ENCODE results near the gene BTBD2.

BTBD2 gene

DNA sequence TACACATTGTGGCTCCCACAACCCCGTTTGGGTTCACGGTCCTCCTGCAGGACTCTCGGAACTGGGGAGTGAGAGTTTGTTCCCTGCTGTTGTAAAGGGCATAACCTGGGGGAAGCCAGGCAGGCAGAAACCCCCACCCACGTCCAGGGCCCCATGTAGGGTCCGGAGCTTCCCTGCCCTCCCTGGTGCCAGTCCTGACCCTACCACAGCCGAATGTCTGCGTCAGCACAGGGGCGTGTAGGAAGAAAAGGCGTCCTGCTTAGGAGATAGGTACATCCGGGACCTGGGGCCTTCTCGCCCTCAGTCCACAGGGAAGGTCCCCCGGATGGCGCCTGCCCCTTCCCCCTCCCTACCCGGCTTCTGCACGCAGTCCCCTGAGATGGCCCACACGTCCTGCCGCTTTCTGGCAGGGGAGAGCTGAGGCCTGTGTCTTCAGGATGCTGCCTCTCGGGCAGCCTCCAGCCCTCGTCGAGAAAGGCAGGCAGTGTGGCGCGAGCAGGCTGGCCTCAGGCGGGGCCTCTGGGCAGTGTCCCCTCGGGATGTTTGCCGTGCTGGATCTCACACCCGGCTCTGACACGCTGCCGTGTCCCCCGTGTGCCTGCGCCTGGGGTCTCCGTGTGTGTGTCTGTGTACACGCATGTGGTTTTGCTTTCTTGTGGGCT, 55.5 kb downstream of the BTBD2 start:
- DNase-seq (ENCODE audit: low read depth) = no peak

DNA sequence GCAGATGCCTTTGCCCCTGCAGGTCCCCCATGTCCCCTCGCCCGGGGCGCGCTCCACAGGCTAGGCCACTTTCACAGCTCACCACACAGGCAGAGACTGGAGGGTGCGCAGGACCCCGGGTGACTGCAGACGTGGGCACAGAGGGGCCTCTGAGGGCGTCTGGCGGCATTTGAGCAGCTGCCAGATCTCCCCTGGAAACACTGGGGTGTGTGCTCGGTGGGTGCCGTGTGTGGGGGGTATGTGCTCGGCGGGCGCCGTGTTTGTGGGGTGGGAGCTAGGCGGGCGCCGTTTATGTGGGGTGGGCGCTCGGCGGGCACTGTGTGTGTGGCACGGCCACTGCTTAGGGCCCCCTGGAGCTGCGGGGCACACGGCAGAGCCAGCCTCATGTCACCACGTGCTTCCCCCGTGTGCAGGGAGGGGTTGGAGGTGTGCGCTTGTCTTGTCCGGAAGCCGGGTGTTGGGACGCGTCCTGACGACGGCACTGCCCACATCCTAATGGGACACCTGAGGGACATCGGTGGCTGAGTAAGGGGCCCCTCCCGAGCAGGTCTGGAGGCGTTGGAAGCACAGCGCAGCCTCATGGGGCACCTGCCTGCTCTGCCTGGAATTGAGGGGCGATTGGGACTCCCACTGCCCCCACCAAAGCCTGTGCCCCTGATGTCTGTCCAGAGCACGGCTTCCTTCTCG, 57.8 kb downstream of the BTBD2 start:
- no peak for DNase-seq (ENCODE audit: low read depth)

DNA sequence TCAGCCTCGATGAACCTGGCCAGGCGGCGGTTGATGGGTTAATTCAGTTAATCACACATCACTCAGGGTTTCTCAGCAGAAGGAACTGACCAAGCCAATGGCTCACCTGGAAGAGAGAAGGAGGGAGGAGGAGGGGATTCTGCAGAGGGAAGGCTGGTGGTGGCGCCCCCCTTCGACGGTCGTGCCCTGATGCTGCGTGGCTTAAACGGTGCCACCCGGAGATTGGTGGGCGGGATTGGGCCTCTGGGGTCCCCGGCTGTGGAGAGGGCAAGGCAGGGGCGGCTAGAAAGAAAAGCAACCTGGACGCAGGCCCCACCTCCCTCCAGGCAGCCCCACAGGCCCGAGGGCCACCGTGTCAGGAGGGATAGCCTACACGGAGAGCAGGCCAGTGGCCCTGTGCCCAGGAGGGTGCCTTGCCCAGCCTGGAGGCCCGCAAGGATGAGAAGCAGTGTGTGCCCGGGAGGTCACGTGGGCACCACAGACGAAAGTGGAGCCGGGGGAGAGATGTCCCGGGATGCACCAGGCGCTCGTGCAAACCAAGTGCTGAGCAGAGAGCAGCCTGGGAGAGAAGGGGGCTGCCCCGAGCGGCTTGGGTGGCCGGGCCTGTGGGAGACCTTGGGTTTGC, 58.5 kb downstream of the BTBD2 start:
- DNase-seq (ENCODE audit: low read depth) = no peak

DNA sequence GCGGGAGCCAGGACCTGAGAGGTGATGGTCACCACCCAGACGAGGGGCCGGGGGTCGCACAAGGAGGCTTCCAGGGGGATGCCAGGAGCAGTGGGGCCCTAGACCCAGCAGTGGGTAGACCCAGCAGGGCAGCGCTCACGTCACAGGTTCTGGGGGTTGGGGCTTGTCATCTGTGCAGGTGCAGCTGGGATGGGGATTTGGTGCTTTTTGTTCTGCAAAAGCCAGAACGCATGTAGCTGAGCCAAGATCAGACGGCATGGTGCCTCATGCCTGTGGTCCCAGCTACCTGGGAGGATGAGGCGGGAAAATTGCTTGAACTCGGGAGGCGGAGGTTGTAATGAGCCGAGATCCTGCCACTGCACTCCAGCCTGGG, 59.4 kb downstream of the BTBD2 start:
- no peak for DNase-seq (ENCODE audit: low read depth)

DNA sequence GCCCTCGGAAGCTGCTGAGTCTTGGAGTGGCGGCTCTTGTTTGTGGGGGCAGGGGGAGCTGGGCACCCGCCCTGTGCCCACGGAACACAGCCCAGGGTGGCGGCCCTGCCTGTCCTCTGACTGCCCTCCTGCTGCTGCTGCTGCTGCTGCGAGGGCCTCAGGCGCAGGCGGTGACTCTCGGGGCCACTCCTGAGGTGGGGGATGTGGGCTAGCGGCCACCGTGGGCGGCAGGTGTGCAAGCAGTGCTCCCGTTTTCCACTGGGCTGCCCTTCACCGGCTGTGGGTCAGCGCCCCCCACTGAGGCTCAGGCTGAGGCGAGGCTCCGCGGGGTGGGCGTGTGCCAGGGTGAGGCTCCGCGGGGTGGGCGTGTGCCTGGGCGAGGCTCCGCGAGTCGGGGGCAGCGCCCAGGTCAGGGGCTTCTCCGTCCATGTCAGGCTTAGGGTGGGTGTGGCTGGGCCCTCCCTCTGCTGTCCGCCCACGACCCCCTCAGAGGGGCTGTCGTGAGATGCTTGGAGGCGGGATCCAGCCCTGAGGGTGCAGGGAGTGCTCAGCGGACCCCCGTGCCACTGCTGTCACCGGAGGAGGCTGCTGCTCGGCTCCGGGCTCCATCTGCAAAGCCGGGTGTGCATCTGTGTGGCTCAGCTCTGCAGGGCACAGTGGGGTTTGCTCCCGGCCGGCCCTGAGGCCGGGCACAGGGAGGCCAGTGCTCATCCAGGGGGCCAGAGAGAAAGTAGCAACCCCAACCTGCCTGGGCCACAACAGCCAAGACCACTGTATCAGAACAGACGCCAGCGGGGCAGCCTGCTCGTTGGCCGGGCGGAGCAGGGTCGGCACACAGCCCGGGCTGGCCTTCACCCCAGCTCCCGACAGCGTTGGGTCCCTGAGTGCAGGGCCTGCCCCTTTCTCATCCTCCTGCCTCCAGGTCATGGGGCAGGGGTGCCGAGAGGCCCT, 60.1 kb downstream of the BTBD2 start:
- DNase-seq (ENCODE audit: low read depth) = no peak

DNA sequence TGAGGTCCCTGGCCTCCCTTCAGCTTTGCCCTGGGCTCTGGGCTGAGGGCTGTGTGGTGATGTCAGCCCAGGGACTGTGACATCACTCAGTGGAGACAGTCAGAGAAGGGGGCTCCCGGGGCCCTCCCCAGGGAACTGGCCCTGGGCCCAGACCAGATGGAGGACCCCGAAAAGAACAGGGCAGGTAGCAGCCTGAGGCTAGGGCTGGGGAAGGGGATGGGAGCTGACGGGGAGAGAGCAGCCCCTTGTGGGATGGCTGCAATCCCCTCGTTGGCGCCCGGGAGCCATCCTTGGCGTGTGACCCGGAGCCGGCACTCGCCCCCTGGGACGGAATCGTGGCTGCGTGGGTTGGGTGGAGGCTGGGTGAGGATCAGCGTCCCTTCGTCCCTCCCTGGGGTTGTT, 61.0 kb downstream of the BTBD2 start:
- DNase-seq (ENCODE audit: low read depth) = no peak

DNA sequence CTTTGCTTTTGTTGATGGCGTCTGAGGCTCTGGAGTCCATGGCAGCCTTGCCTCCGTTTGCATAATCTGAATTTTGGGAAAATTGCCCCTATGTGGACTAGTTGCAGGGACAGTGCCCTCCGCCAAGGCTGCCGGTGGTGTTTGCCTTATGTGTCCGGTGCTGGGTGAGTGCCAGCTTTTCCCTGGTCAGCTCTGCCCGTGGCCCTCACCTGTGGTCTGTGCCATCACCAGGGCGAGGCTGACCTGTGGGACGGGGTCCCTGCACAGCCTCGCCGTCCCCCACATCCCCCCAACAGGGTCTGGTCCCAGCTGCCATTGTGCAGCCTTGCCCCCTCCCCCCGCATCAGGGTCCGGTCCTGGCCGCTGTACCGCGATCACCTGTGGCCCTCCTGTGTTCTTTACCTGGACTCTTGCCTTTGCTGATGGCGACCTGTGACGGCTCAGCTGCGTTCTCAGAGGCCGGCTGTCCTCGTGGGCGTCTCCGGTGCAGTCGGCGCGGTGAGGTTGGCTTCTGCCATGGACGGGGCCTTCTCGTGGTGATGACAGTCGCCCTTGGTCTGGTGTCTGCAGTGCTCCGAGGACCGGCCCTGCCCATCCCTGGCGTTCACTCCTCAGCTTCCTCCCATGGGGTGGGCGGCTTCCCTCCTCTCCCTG, 61.9 kb downstream of the BTBD2 start:
- no peak for DNase-seq (ENCODE audit: low read depth)

DNA sequence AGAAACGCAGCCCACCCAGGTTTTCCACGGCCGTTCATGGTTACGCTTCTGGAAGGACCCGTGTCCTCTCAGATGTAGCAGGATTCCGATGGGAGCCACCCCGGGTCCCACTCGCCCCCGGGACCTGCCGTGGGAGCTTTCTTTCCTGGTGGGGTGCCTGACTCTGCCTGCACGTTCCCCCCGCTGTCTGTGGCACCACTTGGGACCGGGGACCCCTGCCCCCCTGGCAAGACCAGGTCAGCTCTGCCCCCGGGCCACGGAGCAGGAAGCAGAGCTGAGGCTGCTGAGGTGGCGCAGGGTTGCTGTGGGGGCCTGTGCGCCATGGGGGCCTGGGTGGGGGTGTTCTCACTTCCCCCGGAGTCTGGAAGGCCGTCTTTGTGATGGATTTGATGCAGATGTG, 62.5 kb downstream of the BTBD2 start:
- DNase-seq (ENCODE audit: low read depth) = no peak

DNA sequence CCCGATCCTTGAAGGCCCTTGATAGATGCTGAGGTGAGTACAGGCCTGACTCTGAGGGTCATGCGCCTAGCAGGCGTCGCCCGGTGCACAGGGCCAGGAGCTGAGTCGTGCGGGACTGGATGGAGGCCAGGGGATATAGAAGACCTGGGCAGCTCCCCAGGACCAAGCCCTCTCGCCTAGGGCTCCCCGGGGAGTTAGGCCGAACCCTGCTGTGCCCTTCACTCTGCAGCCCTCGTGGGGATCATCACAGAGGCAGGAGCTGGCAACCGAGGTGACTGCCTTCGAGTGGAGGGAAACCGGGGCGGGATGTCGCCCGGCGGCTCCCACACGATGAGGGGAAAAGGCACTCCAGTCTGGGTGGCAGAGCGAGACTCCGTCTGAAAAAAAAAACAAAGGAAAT, 62.9 kb downstream of the BTBD2 start:
- no peak for DNase-seq (ENCODE audit: low read depth)

DNA sequence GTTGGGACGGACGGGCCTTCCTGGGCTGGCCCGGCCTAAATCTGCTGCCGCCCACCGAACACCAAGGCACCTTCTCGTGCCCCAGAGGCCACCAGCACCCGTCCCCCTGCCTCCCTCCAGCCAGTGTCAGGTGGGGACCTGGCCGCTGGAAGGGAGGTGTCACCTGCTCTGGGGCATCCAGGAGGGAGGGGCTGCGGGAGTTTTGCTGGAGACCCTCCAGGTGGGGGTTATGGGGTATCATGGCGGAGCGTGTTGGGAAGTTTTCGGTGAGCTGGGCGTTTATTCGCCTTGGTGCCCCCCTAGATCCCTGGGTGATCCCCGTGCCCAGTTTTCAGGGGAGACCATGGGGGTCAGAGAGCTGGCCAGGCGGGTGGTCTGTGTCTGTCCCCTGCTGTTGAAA, 64.9 kb downstream of the BTBD2 start:
- no peak for DNase-seq (ENCODE audit: low read depth)

DNA sequence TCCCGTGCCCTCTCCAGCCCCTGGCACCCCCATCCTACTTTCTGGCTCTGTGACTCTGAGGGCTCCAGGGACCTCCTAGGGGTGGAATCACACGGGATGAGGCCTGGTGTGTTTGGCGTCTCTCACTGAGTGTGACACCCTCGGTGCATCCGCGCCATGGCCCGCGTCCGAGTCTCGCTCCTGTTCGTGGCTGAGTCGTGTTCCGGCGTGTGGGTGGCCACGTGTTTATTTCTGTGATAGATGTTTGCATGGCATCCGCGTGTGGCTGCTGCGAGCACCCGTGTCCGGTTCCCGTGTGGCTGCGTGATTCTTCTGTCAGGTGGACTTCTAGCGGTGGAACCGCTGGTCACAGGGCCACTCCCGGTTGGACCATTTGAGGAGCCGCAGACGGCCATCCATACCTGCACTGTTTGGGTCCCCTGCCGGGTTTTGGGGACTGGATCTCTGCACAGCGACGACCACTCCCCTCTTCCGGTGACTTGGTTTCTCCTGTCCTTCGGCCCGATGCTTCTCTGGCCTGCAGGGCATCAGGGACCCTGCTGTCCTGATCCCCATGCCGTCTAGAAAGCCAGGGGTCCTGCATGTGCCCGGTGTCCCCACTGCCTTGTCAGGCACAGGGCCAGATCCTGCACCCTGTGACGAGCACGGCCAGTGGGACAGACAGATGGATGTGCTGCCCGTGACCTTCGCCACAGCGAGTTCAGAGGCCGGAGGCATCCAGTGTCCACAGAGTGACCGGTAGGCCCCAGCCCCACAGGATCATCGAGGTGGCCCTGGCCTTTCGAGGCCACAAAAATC, 66.0 kb downstream of the BTBD2 start:
- DNase-seq (ENCODE audit: low read depth) = no peak

DNA sequence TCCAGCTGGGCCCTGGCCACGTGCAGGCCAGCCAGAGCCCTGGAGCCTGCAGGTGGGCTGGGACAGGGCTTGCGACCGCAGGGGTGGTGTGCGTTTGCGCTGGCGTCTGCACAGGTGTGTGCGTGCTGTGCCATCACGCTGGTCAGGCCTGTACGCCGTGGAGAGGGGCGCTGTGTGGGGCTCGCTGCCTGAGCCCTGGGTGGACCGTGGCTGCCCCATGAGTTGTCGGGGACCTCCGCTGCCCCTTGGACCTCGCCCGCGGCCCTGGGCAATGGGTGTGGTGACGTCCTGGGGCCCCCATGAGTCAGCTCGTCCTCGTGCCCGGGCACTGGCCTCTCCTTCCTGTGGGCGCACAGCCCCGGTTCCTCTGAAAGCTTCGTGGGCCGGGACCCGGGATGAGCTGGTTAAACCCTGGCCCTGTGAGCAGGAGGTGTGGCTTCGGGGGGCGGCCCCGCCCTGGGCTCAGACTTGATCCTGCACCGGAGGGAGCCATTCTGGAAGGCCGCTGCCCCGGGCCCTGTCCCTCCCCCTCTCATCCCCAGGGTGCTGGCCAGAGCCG, 67.8 kb downstream of the BTBD2 start:
- DNase-seq (ENCODE audit: low read depth) = no peak

DNA sequence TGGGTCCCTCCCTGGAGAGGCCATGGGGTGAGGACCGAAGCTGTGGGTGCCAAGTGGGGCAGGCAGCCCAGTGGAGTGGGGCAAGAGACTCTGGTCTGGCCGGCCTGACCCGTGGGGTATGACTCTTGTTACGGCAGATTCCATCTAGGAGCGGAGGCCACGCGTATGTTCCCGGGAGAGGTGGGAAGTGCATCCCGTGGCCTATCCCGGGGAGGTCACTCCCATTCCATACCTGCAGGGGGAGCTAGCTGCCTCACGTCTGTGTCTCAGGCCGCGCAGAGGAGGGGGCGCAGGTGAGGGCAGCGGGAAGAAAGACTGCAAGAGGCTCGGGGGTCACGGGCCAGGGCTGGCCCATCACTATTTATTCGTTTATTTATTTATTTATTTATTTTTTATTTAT, 69.6 kb downstream of the BTBD2 start:
- no peak for DNase-seq (ENCODE audit: low read depth)

DNA sequence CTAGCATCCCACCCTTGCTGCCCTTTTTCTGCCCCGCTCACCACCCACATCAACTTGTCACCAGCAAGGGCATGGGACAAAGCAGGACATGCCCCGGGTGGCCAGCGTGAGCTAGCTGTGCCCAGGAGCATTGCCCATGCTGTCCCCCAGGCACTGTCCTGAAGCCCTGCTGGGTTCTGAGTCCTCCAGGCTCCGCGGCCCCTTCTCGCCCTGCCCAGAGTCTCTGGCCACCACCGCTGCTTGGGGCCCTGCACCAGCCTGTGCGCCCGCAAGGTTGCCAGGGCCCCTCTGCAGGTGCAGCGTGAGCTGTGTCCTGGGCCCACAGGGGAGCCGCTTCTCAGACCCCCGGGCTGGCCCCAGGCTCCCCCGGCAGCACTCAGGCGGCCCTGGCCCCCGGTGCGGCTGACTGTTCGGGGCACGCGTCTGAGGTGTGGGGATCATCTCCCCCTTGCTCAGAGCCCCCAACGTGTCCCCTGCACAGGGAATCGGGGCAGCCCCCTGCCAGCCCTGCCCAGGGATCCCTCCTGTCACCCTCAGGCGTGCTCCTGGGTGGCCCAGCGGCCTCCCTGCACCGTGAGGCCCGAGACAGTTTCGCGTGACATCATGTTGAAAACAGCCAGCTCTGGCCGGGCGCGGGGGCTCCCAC, 70.5 kb downstream of the BTBD2 start:
- no peak for DNase-seq (ENCODE audit: low read depth)

DNA sequence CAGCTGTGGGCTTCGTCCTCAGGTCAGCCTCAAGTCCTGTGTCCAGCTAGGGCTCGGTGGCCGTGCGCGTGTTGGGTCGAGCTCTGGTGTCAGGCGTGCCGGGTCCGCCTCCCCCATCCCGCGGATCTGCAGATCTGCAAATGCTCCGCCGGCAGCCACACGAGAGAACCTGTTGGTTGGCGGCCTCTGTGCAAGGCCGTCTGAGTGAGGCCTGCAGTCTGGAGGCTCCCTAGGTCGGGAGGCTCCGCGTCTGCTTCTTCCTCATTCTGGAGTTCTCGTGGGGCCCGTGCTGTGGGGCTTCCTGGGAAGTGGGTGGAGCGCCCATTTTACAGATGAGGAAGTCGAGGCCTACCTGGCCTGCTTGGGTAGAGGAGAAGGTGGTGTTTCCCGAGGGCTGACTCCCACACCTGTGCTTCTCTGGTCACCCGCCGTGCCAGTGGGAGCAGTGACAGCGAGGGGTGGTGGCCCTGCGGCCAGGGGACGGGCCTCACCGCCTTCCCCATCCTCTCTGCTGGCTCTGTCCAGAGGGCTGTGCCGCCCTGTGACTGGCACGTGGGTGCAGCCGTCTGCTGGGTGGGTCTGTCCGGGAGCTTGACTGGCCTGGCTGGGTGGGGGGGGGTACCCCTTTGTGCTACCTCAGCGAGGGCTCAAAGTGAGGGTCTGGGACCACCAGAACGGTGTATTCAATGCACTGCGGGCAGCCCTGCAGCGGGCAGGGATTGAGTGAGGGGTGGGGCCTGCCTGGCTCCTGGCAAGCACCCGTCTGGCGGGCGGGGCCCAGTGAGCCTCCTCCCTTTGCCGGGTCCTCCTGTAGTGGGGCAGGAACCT, 71.2 kb downstream of the BTBD2 start:
- no peak for DNase-seq (ENCODE audit: low read depth)

DNA sequence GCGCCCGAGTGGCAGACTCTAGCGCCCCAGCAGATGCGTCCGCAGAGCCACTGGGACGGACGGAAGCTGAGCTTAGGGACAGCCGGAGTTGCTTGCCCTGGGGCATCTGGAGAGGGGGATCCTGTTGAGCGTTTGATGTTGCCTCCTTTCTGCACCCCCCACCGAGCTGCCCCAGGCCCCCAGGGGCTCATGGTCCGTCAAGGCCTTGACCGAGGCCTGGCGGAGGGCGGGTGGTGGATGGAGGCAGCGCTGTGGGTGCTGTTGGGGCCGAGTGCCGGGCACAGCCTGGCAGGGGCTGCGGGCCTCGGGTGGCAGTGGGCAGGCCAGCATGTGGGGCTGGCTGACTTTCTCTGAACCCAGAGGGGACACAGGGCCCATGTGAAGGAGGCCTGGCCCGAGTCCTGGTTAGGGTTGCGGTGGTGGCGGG, 71.8 kb downstream of the BTBD2 start:
- no peak for DNase-seq (ENCODE audit: low read depth)

DNA sequence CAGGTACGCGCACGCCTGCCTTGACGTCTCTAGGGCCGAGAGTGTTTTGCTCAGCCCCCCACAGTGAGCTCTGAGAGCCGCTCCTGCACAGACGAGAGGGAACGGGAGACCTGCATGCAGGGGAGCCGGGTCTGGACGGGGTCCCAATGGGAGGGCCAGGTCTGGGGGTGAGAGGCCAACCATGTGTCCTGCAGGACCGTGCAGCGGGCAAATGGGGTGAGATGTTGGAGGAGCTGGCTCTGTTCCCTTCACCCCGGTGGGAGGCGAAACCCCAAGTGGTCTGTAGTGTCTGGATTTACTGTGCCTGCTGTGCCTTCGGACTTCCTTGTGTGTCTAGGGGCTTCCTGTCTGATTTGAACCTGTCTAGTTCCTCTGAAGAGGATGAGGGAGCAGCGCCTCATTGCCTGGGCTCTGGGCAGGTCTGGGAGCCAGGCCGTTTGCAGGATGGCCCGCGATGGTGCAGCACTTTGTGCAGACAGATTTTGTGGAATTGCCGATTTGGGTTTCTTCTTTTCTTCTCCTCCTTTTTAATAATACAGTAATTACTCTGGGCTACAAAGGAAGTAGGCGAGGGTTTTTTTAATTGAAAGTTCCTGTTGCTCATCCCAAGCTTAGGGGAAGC, 72.5 kb downstream of the BTBD2 start:
- DNase-seq (ENCODE audit: low read depth) = peak; percentile 25

DNA sequence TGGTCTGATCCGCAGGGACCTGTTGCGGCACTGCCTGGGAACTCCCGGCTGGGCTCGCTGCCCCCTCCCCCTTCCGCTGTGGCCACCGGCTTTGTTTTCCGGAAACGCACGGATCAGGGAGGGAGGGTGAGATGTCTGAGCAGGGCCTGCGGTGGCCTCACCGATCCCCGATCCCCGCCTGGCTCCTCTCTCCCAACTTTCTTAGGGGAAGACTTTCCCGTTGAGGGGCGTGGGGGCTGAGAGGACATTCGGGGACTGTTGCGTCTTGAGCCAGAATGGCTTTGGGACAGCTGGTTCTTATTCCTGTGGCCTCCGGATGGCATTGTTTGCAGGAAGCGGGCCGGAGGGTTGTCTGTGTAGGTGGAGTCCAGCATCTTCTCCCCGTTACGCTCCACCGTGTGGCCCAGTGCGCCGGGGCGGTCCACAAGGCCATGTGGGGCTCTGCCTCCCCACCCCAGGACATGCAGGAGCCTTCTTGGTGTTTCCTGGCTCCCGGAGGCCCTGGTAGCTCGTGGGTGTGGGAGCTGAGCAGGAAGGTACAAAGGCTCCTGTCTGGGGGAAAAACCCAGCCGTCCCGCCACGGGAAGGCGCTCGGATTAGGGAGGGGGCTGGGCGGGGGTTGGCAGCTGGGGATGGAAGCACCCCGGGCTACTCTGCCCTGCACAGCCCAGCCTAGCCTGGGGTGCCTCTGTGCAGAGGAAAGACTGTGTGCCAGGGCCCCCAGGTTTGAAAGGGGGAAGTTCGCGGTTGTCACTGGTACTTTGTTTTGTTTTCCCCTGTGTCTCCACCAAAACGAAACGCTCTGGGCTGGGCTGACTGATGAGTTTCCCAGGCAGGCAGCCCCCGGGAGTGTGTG, 73.2 kb downstream of the BTBD2 start:
- peak; percentile 83 for DNase-seq (ENCODE audit: low read depth)
